ENCODE results near the gene BAG2.

Gene BAG2

DNA sequence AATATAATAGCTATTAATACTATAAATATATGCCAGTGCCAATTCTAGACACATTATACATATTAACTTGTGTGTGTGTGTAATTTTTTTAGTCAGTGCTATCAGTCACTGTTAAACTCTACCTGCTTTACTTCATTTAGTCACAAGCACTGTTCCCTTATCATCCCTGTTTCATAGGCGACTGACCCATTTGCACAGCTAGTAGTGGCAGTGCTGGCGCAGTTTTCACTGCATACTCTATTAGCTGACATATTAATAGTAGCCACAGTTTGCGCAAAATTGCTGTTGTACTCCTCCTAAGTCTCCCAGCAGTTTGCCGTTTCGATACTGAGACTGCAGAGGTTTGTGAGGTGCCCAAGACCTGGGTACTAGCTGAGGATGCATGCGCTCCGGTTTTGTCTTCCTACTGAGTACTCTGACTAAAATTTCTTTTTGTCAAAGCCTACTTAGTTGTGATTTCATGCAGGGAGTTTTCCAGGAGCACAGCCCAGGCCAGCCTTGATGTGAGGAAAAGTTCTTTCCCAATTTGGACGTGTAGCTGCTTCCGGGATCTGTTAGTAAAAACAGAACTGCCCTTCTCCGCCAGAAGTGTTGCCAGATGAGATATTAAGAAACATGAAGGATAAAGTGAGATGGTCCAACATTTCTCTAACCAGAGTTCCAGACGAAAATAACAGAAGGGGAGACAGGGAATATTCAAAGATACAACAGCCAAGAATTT, 5.6 kb downstream of the BAG2 start:
- no peak for DNase-seq

DNA sequence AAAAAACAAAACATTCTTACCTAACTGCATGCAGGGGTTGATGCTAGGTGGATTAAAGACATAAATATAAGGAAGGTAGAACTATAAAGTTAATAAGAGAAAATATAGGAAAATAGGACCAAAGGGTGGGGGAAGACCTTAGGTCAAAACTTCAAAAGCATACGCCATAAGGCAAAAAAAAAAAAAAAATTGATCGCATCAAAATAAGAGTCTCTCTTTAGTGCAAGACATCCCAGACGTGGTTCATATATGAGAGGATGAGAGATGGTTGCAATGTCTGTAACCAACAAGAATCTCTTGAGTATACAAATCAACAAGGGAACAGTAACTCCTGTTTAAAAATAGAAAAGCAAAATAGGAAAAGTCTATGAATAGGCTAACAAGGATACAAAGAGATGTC, 8.5 kb downstream of the BAG2 start:
- DNase-seq: no peak

DNA sequence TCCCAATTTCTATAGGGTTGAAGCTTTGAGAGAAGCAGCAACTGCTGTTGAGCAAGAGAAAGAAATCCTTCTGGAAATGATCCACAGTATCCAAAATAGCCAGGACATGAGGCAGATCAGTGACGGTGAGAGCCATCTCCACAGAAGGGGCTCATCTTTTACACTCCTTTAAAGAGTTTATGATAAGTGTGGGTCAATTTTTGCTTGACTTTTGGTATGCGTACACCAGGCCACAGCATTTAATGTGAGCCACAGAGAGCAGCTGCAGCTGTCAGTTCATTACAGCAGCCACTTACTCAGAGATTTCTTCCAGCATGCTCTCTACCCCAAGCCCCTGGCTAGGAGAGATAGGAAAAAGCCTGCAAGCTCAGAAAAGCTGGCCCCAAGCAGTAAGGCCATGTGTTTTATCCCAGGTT, 9.9 kb downstream of the BAG2 start:
- no peak for DNase-seq

DNA sequence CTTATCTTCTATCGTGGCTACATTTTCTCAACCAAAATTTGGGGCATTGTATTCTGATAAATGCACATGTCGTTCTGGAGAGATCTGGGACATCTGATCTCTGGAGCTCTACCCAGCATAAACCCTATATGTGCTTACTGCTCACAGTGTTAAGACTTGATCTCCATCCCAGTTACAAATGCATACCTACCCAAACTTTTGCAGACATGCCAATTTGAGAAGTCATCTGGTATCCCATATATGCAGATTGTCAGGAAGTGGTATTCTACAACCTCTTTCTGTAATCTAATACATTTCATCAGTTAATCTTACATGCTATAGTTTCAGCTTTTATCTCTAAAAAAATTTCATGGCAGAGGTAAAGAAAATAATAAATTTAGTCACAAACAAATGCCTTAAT, 11.2 kb downstream of the BAG2 start:
- DNase-seq: no peak

DNA sequence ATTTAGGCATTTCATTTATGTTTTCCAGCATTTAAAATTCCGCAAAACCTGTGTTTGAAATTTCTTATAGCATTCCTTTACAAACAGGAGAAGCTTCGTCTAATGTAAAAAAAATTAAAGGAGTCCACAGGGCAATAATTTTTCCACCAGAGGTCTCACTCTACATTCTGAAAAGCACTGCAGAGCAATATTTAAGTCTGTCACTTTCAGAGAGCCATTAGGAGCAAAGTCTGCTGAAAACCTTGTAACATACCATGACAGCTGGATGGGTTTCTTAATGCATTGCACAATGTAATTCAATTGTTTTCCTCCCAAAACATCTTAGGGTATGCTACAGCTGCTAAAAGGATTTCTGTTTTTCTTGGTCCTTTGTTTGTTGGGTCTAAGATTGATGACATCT, 18.0 kb downstream of the BAG2 start:
- no peak for DNase-seq

DNA sequence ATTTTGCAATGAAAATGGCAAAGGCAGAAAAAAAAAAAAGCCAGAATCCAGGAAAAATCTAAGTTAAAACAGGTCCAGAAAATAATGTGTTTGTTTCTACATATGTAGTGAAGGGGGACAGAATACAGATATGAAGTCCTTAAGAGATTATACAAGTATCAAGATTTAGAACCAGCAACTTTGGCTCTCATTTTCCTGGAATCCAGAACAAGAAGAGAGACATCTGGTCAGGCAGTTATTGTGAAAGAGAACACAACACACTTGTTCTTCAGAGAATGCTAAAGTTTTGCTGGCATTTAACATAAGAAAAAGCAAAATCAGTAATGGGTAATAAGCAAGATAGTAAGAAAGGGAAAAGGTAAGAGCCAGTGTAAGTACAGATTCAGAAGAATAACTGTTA, 21.1 kb downstream of the BAG2 start:
- DNase-seq: no peak

DNA sequence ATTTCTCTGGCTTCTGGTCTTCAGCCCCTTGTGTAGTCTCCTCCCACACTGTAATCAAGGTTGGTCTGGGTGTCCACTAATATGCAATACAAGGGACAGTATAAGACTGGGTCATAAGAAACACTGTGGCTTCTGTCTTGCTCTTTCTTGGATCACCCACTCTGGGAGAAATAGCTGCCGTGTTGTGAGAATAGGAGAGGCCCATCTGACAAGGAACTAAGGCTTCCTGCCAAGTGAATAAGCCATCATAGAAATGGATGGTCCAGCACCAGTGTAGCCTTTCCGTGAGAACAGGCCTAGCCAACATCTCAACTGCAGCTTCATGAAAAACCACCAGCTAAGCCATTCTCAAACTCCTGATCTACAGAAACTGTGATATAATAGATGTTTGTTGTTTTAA, 23.3 kb downstream of the BAG2 start:
- DNase-seq: no peak

DNA sequence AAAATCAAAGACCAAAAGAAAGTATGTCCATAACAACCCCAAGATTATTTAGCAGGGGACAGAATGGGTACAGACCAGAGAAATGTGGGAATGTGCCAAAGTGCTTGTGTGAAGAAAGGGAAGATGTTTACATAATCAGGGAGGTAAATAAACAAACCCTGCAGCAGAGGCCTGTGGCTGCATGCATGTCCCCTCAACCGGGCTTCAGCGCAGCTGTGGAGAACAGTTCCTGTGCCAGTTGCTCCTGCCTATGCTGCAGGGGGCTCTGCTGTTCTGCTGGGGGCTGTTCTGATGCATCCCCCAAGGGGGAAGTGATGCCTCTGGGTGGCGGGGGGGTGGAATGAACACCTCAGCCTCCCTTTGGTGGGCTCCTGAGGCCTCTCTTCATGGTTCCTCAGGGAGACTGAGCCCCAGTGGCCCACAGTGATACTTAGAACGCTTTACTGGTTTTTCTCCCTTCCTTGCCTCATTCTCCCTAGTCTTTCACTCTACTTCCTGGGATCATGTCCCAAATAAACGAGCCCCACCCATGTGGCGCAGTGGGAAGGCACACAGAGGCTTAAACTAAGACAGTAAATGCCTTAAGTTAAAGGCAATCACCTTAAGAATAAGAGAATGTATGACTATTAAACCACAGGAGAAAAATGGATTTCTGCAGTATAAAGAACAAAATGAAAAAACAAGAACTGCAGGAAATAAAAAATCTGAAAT, 27.0 kb downstream of the BAG2 start:
- no peak for DNase-seq

DNA sequence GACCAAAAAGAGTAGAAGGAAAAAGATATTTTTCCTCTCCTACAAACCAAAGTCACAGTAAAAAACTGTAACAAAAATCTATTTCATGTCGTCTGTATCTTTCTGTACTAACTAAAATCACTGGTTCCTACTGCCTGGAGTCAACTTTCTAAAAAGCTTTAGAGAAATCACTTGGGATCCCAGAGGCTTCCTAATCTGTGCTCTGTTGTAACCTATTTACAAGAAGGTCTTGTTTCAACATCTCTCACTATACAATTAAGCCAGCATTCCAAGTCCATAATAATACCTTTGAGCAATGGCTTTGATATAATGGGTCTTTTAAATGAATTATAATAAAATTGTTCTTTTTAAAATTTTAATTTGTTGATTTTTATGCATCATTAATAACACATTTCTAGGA, 29.6 kb downstream of the BAG2 start:
- DNase-seq: no peak

DNA sequence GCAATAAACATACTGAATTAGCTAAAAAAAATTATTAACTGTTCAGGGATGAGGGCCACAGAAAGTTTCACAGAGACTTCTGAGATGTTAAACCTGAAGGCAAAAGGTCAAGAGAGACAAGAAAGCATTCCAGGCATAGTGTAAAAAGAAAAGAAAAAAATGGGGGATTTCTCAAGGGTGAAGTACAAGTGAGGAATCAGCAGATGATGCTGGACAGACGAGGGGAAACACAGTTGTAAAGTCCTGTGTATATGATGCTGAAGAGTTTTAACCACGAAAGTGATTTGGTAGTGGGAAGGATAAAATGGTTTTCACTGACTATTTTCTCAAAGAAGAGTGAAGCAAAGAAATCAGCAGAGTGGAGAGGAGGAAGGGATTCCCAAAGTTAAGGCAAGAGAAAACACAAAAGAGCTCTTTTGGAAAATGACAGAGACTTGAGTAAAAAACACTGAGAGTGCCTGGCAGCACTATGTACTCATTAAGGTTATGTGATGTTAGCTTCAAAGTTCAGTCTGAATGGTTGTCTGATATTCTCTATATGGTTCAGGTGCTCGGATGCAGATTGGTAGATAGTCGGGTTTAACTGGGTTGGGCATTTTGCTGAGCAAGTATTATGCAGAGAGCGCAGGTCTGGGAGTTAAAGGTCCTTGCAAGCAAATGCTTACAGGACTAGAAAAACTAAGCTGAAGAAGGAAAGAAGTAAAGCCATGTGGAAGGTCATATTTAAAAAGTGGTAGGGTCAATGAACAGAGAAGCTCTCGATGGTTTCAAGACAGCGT, 33.6 kb downstream of the BAG2 start:
- DNase-seq: no peak

DNA sequence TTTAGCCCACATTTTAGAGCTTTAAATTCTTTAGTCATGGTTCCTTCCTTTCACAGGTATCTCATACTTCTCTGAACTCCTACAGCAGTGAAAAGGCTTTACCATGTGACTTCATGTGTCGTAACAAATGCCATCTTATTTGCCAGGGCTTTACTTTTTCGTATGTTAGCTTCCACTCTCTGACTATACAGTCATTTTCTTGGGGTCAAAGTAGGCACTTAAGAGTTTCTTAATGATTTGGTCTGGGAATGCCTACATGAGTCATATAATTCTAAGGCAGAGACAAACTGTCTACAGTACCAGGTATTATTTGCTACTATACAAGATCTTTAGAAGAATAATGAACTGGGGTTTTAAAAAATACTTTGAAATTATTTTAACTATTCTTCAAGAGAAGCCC, 35.0 kb downstream of the BAG2 start:
- peak; percentile 63 for DNase-seq

DNA sequence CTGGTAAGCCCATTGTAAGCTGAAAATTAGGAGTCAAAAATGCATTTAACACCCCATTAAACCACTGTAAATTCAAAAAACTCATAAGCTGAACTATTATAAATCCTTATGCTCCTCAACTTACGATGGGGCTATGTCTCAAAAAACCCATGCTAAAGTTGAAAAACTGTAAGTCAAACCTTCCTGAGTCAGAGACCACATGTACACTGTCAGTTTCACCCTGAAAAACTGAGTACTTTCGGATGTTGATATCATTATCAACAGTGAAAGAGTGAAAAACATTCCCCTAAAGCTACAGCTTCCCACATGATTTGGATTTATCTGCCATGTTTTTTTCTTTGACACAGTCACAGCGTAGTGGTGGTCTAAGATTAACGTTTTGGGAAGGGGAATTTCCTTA, 35.7 kb downstream of the BAG2 start:
- no peak for DNase-seq

DNA sequence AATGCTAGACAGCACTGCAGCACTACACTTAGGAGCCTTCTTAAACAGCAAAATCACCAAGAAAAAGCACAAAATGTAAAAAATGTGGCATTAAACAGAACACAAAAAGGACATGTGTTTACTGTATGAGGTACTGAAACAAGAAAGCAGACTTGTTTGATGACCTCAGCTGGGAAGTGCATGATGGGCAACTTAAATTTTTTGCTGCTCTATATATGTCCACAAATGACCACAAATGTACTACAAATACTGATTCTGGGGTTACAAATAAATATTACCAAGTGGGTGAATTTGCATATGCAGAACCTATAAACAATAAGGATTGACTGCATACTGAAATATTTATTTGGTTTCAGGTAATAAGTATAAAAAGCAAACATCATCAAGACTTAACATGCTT, 36.9 kb downstream of the BAG2 start:
- no peak for DNase-seq

DNA sequence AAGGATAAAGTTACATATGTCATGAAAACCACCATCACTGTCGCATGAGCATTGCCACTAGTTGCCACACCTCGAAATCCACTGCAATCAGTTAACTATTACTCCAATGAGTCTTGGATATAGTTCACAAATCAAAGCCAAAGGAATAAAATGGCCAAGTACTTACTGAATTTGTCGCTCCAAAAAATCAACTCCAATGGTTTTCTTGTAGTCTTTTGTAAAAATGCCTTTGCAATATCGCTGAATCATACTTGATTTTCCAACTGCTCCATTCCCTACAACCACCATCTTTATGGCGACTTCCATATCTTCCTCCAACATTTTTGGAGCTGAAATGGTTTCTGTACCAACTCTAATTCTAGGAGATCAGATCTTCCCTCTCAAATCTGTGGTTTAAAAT, 37.9 kb downstream of the BAG2 start:
- DNase-seq: no peak

DNA sequence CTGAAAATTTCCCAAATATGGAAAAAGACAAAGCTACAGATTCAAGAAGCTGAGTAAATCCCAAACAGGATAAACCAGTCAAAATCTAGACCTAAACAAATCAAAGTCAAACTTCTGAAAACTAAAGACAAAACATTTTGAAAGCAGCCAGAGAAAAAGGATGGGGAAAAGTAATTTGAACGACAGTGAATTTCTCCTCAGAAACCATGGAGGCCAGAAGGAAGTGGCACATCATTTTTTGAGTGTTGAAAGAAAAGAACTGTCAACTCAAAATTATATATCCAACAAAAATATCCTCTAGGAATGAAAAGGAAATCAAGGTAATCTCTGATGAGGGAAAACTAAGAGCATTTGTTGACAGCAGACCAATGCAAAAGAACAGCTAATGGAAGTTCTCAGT, 43.1 kb downstream of the BAG2 start:
- no peak for DNase-seq

DNA sequence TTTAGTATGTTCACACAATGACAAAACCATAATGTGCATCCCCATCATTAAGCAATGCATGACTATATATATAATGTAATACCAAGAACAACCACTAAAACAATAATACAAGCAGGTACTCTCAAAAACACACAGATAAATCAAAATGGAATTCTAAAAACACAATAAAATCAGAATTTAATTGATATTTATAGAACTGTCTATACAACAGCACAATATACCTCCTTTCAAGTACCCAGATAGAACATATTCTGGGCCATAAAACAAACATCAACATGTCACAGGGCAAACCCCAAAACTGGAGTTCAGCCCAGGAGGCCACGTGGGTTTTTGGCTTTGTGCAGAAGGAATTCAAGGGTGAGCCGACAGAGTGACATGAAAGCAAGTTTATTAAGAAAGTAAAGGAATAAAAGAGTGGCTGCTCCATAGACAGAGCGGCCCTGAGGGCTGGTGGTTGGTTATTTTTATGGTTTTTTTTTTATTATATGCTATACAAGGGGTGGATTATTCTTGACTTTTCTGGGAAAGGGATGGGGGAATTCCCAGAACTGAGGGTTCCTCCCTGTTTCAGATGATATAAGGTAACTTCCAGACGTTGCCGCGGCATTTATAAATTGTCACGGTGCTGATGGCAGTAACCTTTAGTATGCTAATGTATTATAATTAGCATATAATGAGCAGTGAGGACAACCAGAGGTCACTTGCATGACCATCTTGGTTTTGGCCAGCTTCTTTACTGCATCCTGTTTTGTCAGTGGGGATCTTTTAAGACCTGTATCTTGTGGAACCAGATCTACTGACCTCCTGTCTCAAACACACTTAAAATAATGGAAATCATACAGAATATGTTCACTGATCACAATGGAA, 44.3 kb downstream of the BAG2 start:
- DNase-seq: no peak

DNA sequence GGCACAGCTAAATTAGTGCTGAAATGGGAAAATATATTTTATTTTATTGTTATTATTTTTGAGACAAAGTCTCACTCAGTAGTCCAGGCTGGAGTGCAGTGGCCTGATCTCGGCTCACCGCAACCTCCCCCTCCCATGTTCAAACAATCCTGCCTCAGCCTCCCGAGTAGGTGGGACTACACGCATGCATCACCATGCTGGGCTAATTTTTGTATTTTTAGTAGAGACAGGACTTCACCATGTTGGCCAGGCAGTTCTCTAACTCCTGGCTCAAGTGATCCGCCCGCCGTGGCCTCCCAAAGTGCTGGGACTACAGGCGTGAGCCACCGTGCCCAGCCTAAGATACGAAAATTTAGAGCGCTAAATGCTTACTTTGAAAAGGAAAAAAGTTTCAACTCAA, 45.1 kb downstream of the BAG2 start:
- DNase-seq: no peak

DNA sequence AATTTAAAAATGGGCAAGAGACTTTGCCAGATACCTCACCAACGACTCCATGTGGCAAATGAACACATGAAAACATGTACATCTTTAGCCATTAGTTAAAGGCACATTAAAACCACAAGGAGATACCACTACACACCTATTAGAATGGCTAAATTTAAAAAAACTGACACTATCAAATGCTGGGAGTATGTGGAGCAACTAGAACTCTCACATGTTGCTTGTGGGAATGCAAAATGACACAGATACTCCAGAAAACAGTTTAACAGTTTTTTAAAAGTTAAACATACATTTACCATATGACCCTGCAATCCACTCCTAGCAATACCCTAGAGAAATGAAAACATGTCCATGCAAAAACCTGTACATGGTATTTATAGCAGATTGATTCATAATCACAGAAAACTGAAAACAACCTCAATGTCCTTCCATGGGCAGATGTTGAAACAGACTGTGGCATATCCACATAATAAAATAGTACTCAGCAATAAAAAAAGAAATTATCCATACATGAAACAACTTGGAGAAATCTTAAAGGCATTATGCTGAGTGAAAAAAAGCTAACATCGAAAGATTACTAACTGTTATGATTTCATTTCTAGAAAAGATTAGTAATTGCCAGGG, 48.1 kb downstream of the BAG2 start:
- no peak for DNase-seq

DNA sequence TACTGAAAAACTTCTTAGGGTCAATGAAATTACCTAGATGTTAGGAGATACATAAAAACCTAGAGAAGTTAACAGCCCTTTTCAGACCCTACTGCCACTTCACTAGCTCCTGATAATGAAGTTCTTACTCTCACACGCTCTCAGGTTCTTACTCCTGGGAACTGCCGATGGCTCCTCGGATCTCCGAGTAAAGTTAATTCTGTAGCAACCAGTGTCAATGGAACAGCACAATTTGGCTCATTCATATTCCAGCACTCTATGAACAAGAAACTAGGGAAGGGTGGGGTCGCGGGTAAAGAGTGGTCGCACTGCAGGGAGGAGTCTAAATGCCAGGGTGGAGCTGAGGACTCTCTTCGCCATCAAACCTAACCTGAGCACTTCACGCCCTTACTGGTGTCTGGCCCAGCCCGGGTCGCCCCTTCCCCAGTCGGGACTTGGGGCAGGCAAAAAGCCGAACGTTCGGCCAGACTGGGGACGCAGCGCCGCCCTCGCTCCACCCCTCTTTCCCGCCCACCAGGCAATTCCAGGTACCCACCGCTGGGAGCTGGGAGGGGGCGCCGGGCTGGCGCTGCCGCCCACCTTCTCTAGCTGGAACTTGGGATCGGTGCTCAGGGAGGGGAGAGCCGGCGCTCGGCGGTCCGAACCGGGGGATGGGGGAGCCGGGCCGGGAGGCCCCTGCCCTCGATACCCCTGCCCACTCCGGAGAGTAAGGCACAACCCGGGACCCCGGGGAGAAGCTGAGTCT, 49.2 kb downstream of the BAG2 start:
- peak; percentile 43 for DNase-seq

DNA sequence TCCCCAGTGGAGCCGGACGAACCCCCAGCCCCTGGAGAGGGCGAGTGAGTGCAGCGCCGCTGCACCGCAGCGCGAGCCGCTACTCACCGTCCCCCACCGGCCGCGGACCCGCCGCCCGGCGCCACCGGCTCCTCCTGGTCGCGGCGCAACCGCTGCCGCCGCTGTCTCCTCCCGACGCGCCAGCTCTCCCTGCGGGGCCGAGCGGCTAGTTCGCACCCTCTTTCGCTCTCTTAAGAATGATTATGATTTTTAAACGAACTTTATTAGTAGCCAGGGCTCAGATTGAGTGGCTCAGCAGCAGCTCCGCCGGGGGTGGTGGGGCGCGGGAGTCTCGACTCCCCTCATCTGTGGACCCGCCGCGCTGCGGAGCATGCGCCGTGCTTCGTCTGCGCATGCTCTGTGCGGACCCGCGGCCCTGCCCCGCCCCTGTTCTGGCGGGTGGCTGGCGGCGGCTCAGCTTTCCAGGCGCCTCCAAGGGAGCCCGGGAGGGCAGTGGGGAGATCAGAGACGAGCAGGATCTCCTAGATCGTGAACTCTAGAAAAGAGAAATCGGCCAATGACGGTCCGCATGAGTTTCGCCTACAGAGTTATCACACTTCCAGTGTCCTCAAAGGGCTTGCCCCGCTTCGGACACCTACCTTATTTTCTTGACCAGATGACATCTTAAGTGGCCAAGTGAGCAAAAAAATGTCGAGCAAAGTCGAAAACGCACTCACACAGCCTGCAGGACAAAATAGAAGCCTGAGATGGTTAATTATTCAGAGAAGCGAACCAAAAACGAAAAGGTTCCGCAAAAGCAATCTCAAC, 50.0 kb downstream of the BAG2 start, which contains the start of gene RAB23:
TSS of gene RAB23 (minus strand) at position 372 of the 807 bp plus-strand sequence. CDS start 11,927 bp downstream, outside the sequence.
- peak; percentile 70 for DNase-seq

DNA sequence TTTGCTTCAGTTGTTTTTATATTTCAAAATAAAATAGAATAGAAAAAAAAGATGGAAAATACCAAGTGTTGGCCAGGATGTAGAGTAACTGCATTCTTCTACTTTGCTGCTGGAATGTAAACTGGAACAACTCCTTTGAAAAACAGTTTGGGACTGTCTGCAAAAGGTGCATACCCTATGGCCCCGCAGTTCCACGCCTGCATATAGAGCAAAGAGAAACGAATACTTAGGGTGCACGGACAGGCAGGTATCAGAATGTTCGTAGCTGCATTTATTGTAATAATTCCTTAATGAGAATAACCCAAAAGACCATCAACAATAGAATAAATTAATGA, 50.6 kb downstream of the BAG2 start:
- DNase-seq: no peak
